ENCODE results near the gene SNX25. TPM values are rescaled to one million over a fixed set of nuclear protein-coding genes. Genes with fewer than 3 reads are reported as not detected.
"Not testable (repeated sequence)": the region's sequence is repeated elsewhere in the genome, so short reads cannot be mapped to it uniquely, and the experiment has no call there.

SNX25 gene
- total RNA-seq, 4 donors from 2014 or later = 19.9 to 23.8 (median 21.5) TPM

DNA sequence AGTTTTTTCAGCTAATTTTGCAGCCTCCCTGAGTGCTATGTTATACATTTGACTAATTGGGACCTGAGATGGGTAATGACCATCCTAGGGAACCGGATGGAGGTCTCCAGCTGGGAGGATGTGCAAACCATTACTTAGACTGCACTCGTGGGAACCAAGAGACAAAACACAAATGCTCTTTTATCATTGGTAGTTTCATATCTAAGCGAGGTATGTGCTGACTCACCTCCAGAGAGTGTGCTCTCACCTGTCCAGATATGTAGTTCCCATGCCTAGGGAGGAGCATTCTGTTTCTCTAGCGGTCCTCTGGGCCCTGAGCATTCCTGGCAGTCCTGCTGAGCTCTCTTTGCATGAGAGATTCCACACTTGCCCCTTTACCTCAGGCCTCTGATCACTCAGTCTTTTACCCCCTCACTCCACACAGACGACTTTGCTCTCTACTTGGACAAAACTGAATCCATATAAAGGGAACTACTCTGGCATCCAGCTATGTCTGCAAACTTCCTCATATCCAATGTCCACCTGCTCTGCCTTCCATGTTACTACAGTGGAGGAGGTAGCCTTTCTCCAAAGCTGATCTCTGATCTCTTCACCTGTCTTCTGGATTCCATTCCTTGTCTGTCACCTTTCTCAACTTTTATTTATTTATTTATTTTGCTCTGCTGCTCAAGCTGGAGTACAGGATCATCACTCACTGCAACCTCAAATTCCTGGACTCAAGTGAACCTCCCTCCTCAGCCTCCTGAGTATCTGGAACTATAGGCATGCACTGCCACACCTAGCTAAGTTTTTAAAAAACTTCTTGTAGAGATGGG, 97.9 kb downstream of the SNX25 start:
- WGBS = 85% methylated on average over 5 of the region's 5 CpGs
- no peaks in the 10 kb centered on the region for H3K4me1 ChIP-seq
- intact Hi-C loops (cut with DNase I) = no loop called here

DNA sequence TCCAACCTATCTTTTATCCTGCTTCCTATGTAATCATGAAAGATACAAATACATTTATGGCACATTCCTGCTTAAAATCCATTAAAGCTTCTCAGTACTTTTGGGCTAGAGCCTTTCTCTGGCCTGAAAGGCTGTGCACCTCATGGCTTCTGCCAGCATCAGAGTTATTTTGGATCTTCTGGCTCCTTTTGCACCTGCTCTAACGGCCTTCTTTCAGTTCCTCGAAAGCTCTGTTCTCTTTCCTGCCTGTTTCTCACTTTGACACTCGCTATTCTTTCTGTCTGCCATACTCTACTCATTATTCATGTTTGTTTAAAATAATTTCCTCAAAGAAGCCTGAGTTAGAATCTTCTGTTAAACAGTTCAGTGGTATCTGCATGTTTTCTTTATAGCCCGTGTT, 100.4 kb downstream of the SNX25 start:
- intact Hi-C loops (cut with DNase I) = no loop called here

More for the DNA sequence above, 97.9 kb downstream of the SNX25 start:
- H3K27me3 ChIP-seq = no peaks in the 10 kb centered on the region
- no peak overlapping the region for H3K4me3 ChIP-seq
- peaks cover 19 to 36% (median 29%) of the 10 kb centered on the region in 4 donors for H3K36me3 ChIP-seq
- no peak for DNase-seq (ENCODE audit: extremely low spot score)
- H3K27ac ChIP-seq (replicated peaks in 1 of 4) = no peak overlapping the region
- H3K9me3 ChIP-seq = no peaks in the 10 kb centered on the region
- TF ChIP-seq POLR2AphosphoS5 (IDR thresholded peaks at IDR 0.05) = no peak
- no peak for TF ChIP-seq EP300 (IDR thresholded peaks at IDR 0.05)
- TF ChIP-seq, protein P1, sequence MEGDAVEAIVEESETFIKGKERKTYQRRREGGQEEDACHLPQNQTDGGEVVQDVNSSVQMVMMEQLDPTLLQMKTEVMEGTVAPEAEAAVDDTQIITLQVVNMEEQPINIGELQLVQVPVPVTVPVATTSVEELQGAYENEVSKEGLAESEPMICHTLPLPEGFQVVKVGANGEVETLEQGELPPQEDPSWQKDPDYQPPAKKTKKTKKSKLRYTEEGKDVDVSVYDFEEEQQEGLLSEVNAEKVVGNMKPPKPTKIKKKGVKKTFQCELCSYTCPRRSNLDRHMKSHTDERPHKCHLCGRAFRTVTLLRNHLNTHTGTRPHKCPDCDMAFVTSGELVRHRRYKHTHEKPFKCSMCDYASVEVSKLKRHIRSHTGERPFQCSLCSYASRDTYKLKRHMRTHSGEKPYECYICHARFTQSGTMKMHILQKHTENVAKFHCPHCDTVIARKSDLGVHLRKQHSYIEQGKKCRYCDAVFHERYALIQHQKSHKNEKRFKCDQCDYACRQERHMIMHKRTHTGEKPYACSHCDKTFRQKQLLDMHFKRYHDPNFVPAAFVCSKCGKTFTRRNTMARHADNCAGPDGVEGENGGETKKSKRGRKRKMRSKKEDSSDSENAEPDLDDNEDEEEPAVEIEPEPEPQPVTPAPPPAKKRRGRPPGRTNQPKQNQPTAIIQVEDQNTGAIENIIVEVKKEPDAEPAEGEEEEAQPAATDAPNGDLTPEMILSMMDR (IDR thresholded peaks at IDR 0.05) = no peak
- TF ChIP-seq POLR2A (IDR thresholded peaks at IDR 0.05; ENCODE audit: low read depth) = no peak

DNA sequence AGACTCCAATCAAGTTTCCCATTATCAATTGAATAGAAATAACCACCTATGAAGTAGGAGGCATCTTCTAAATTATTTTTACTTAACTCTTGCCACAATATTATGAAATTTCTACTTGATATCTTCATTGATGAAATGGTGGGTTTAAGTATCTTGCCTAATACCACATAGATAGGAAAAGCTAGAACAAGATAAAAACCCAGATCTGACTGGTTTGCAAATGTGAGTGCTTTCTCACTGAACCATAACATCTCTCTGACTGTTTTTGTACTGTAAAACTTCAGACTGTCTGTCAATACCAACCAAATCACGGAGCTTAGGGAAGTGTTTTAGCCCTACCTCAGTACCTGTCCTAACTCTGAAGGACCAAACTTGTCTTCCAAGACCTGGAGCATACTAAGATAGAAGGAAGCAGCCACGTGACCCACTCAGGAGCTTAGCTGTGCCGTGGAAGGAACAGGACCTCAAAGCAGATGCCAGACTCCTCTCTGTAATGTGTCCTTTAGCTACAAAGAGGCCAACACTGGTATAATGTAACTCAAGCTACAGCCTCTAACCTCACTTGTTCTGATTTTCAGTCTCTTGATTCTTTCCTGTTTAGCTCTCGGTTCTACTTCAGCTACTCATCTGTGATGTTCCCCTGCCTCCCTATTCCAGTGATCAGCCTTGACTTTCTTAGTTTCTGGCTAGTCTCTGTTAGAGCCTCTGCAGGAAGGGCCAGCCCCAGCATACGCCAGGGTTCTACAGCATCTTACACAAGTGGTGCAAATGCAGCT, 101.9 kb downstream of the SNX25 start:
- no peaks in the 10 kb centered on the region for H3K9me3 ChIP-seq
- no peak overlapping the region for H3K27ac ChIP-seq (replicated peaks in 1 of 4)
- H3K36me3 ChIP-seq = peaks cover 19 to 54% (median 42%) of the 10 kb centered on the region in 4 donors
- intact Hi-C loops (cut with DNase I) = no loop called here
- DNase-seq (ENCODE audit: extremely low spot score) = no peak
- WGBS = 94% methylated on average over 5 of the region's 5 CpGs
- no peaks in the 10 kb centered on the region for H3K27me3 ChIP-seq
- H3K4me1 ChIP-seq = no peaks in the 10 kb centered on the region
- TF ChIP-seq, protein P1 (IDR thresholded peaks at IDR 0.05) = no peak
- TF ChIP-seq POLR2A (IDR thresholded peaks at IDR 0.05; ENCODE audit: low read depth) = no peak
- TF ChIP-seq EP300 (IDR thresholded peaks at IDR 0.05) = no peak
- TF ChIP-seq POLR2AphosphoS5 (IDR thresholded peaks at IDR 0.05) = no peak
- H3K4me3 ChIP-seq = no peak overlapping the region

More for the DNA sequence above, 100.4 kb downstream of the SNX25 start:
- H3K27me3 ChIP-seq = no peaks in the 10 kb centered on the region
- H3K27ac ChIP-seq (replicated peaks in 1 of 4) = no peak overlapping the region
- WGBS = 69% methylated on average over 4 of the region's 4 CpGs
- no peaks in the 10 kb centered on the region for H3K9me3 ChIP-seq
- no peak overlapping the region for H3K4me3 ChIP-seq
- DNase-seq (ENCODE audit: extremely low spot score) = no peak
- TF ChIP-seq EP300 (IDR thresholded peaks at IDR 0.05) (no peak), POLR2A (IDR thresholded peaks at IDR 0.05; ENCODE audit: low read depth) (no peak), POLR2AphosphoS5 (IDR thresholded peaks at IDR 0.05) (no peak)
- TF ChIP-seq, protein P1 (IDR thresholded peaks at IDR 0.05) = no peak
- no peaks in the 10 kb centered on the region for H3K4me1 ChIP-seq
- H3K36me3 ChIP-seq = peaks cover 19 to 53% (median 41%) of the 10 kb centered on the region in 4 donors

DNA sequence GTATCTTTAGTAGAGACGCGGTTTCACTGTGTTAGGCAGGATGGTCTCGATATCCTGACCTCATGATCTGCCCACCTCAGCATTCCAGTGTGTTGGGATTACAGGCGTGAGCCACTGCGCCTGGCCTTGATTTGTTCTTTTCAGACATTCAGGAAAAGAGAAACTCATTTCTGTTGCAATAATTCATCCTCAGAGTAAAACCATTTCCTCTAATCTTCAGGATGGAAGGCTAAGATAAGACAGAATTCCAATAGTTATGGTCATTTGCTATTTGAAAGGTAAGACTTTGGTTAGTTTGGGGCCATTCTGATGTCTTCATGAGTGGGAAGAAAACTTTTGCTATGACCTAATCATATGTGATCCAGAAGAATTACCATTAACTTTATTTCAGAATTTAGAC, 103.3 kb downstream of the SNX25 start:
- Histone ChIP-seq H3K36me3 (peaks cover 19 to 57% (median 43%) of the 10 kb centered on the region in 4 donors), H3K27me3 (no peaks in the 10 kb centered on the region), H3K27ac (replicated peaks in 1 of 4) (no peak overlapping the region), H3K4me3 (no peak overlapping the region), H3K4me1 (no peaks in the 10 kb centered on the region), H3K9me3 (no peaks in the 10 kb centered on the region)
- intact Hi-C loops (cut with DNase I) = no loop called here
- TF ChIP-seq EP300 (IDR thresholded peaks at IDR 0.05) (no peak), POLR2A (IDR thresholded peaks at IDR 0.05; ENCODE audit: low read depth) (no peak), POLR2AphosphoS5 (IDR thresholded peaks at IDR 0.05) (no peak)
- TF ChIP-seq, protein P1 (IDR thresholded peaks at IDR 0.05) = no peak
- no peak for DNase-seq (ENCODE audit: extremely low spot score)
- 99% methylated on average over 5 of the region's 5 CpGs for WGBS

DNA sequence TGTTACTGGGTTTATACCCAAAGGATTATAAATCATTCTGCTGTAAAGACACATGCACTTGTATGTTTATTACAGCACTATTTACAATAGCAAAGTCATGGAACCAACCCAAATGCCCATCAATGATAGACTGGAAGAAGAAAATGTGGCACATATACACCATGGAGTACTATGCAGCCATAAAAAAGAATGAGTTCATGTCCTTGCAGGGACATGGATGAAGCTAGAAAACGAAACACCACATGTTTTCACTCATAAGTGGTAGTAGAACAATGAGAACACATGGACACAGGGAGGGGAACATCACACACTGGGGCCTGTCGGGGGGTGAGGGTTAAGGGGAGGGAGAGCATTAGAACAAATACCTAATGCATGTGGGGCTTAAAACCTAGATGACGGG, 108.1 kb downstream of the SNX25 start:
- WGBS = 96% methylated on average over 3 of the region's 3 CpGs
- not testable (repeated sequence) for H3K4me1 ChIP-seq

More for the DNA sequence above, 108.1 kb downstream of the SNX25 start:
- H3K4me3 ChIP-seq; H3K9me3 ChIP-seq; DNase-seq (ENCODE audit: extremely low spot score); intact Hi-C loops (cut with DNase I); H3K27ac ChIP-seq (replicated peaks in 1 of 4); H3K27me3 ChIP-seq: not testable (repeated sequence)
- H3K36me3 ChIP-seq = peaks cover 0 to 38% (median 15%) of the 10 kb centered on the region in 4 donors

Data from esophagus muscularis mucosa (tissue), 4 donors.